GM12874 (cell line): ENCODE data around the gene PPP1CC.

Experiments
- TF ChIP-seq, protein P1 (sequence below): IDR thresholded peaks from 2 replicates; pipeline ENCODE4 v1.5.1; 2011; ENCODE audit warnings: low read depth, mild to moderate bottlenecking, control low read depth, low read length, moderate library complexity; ENCODE audit not compliant: insufficient read depth

PPP1CC gene

DNA sequence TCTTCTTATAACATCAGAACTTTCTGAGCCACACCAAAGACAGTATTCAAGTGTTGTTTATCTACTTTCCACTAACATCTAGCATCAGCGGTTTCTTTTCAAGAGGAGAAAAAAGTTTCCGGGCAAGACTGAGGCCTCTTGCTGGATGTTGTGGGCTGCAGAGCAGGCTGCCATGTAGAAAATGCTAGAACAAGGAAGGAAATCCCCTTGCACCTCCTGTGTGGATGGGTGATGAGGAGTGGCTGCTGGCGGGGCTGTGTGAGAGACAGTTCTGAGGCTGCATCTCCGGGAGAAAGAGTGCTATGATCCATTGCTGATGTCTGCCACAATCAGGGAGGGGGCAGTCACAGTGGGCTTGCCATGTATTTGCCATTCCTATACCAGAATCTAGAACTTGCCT lies 37.8 kb upstream of the PPP1CC start:
- TF ChIP-seq, protein P1, sequence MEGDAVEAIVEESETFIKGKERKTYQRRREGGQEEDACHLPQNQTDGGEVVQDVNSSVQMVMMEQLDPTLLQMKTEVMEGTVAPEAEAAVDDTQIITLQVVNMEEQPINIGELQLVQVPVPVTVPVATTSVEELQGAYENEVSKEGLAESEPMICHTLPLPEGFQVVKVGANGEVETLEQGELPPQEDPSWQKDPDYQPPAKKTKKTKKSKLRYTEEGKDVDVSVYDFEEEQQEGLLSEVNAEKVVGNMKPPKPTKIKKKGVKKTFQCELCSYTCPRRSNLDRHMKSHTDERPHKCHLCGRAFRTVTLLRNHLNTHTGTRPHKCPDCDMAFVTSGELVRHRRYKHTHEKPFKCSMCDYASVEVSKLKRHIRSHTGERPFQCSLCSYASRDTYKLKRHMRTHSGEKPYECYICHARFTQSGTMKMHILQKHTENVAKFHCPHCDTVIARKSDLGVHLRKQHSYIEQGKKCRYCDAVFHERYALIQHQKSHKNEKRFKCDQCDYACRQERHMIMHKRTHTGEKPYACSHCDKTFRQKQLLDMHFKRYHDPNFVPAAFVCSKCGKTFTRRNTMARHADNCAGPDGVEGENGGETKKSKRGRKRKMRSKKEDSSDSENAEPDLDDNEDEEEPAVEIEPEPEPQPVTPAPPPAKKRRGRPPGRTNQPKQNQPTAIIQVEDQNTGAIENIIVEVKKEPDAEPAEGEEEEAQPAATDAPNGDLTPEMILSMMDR = no peak

GRCh38 chr12:110778833-110779577 lies 36.3 kb upstream of the PPP1CC start:
- TF ChIP-seq, protein P1 = no peak

DNA sequence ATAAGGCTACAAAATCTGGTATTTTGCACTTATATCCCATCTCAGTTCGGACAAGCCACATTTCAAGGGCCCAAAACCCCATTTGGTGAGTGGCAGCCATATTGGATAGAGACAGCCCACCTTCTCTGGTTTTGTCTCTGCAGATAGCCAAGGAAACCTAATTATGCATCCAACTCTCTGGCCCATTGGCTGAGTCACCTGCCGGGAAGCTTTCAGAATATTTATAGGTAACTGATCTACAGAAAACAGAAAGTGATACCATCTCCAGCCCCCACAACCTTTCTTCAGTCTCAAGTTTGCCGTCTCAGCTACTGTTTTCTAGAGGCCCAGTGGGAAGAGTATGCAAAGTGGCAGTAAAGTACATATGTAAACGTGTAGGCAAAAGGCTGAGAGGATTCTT lies 33.7 kb upstream of the PPP1CC start:
- TF ChIP-seq, protein P1 = no peak

DNA sequence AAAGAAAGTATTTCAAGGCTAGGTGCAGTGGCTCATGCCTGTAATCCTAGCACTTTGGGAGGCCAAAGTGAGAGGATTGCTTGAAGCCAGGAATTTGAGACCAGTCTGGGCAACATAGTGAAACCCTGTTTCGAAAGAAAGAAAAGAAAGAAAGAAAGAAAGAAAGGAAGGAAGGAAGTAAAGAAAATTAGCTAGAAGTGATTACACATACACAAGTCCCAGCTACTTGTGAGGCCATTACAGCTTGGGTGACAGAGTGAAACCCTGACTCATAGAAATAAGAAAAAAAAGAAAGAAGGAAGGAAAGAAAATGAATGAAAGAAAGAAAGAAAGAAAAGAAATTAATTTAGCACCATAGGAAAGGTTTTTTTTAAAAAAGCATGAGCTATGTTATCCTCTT lies 33.3 kb upstream of the PPP1CC start:
- TF ChIP-seq, protein P1 = no peak

- TF ChIP-seq, protein P1 = no peak
Measured at GRCh38 chr12:110774824-110775223, 32.1 kb upstream of the PPP1CC start.

DNA sequence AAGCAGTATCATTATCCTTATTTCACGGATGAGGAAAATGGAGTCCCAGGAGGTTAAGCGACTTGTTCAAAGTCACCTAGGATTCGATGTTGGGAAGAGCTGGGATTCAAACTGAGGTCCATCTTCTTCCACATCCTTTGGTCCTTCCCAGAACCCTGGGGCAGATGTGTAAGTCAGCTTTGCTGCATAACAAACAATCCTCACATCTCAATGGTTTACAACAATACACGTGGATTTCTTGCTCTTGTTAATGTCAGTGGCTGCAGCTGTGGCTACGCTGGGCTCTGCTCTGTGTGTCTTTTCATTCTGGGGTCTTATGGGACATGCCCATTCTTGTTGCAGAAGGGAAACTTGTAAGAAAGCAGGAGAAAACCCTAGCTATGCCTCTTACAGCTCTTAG lies 26.3 kb upstream of the PPP1CC start:
- TF ChIP-seq, protein P1 = no peak

- TF ChIP-seq, protein P1 = no peak
Measured at GRCh38 chr12:110767863-110768262, 25.2 kb upstream of the PPP1CC start.
